OCI-LY3 (cell line): ENCODE data around the gene RAVER1.

Experiments
- H2AFZ ChIP-seq: fragments of 200-600, 300-600 bp; shearing (Covaris generic); 2 replicates; pipeline ENCODE4 v1.6.0; 2014; ENCODE audit warnings: antibody characterized with exemption, low read depth, low read length
- H3K27ac ChIP-seq: fragments of 200-600, 300-600 bp; sonication (generic); 2 replicates; pipeline ENCODE4 v1.5.1; 2014; ENCODE audit warnings: mild to moderate bottlenecking, low read length, moderate library complexity, mixed read lengths
- H3K27me3 ChIP-seq: fragments of 200-600, 300-600 bp; sonication (generic); 2 replicates; pipeline ENCODE4 v1.6.1; 2014; ENCODE audit warnings: low read depth, low read length, mixed read lengths
- H3K36me3 ChIP-seq: fragments of 200-600, 300-600 bp; sonication (generic); replicated peaks from 2 replicates; pipeline ENCODE3; 2014; ENCODE audit warnings: low read depth, low read length, mixed read lengths
- H3K4me1 ChIP-seq: fragments of 300-600, 200-600 bp; sonication (generic); 2 replicates; pipeline ENCODE4 v1.6.1; 2014; ENCODE audit warnings: low read length, mixed read lengths
- H3K4me2 ChIP-seq: fragments of 200-600, 300-600 bp; sonication (generic); 2 replicates; pipeline ENCODE4 v1.6.1; 2014; ENCODE audit warnings: low read length, mixed read lengths
- H3K4me3 ChIP-seq: fragments of 300-600, 200-600 bp; sonication (generic); 2 replicates; pipeline ENCODE4 v1.5.1; 2014; ENCODE audit warnings: antibody characterized with exemption, mild to moderate bottlenecking, low read length, moderate library complexity
- H3K79me2 ChIP-seq: fragments of 300-600, 200-600 bp; shearing (Covaris generic); 2 replicates; pipeline ENCODE4 v1.6.1; 2014; ENCODE audit warnings: mild to moderate bottlenecking, low read length, mixed read lengths
- H3K9ac ChIP-seq: fragments of 300-600, 200-600 bp; shearing (Covaris generic); 2 replicates; pipeline ENCODE4 v1.6.0; 2014; ENCODE audit warnings: mild to moderate bottlenecking, low read length, moderate library complexity
- H3K9me3 ChIP-seq: fragments of 200-600, 300-600 bp; shearing (Covaris generic); 2 replicates; pipeline ENCODE4 v1.6.1; 2014; ENCODE audit warnings: low read length, mixed read lengths; ENCODE audit not compliant: insufficient read depth
- H4K20me1 ChIP-seq: fragments of 200-600, 300-600 bp; sonication (generic); 2 replicates; pipeline ENCODE4 v1.6.1; 2016; ENCODE audit warnings: low read length, mixed read lengths; ENCODE audit not compliant: insufficient read depth
- CTCF ChIP-seq: fragments of 200-600, 300-600 bp; sonication (generic); IDR thresholded peaks from 2 replicates; pipeline ENCODE4 v1.5.1; 2014; ENCODE audit warnings: antibody characterized with exemption, low read length, low read depth
- EZH2phosphoT487 ChIP-seq: fragments of 200-600 bp; shearing (Covaris generic); IDR thresholded peaks from 2 replicates; pipeline ENCODE4 v1.6.1; 2018; ENCODE audit warnings: antibody characterized with exemption, mixed run types, low read depth

RAVER1 gene

GRCh38 chr19:10292206-10292788 is 41.0 kb downstream of the RAVER1 start:
- Histone ChIP-seq H4K20me1 (no peaks in the 10 kb centered on the region), H3K27me3 (no peaks in the 10 kb centered on the region), H3K9me3 (no peaks in the 10 kb centered on the region), H3K4me2 (no peak overlapping the region), H3K4me3 (no peak overlapping the region), H2AFZ (no peak overlapping the region), H3K4me1 (peaks cover 5% of the 10 kb centered on the region), H3K27ac (no peak overlapping the region), H3K79me2 (no peaks in the 10 kb centered on the region), H3K9ac (no peak overlapping the region), H3K36me3 (peaks cover 15% of the 10 kb centered on the region)
- no peak for TF ChIP-seq EZH2phosphoT487

DNA sequence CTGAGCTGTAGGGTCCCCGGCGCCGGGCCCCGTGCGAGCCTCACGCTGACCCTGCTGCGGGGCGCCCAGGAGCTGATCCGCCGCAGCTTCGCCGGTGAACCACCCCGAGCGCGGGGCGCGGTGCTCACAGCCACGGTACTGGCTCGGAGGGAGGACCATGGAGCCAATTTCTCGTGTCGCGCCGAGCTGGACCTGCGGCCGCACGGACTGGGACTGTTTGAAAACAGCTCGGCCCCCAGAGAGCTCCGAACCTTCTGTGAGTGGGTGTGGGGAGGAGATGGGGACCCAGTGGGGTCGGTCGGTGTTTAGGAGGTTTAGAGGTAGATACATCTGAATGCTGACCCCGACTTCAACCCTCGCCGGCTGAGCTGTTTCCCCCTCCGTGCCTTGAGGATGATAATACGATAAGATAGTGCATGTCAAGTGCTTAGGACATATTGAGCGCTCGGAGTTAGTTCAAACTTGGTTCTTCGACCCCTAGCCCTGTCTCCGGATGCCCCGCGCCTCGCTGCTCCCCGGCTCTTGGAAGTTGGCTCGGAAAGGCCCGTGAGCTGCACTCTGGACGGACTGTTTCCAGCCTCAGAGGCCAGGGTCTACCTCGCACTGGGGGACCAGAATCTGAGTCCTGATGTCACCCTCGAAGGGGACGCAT is 41.6 kb downstream of the RAVER1 start:
- H4K20me1 ChIP-seq, result peaks cover 5% of the 10 kb centered on the region
- no peak overlapping the region for H3K27ac ChIP-seq
- H3K4me3 ChIP-seq, result peak overlapping the region; percentile 77
- H3K4me1 ChIP-seq, result peaks cover 5% of the 10 kb centered on the region
- H3K36me3 ChIP-seq, result peaks cover 20% of the 10 kb centered on the region
- no peak overlapping the region for H2AFZ ChIP-seq
- TF ChIP-seq EZH2phosphoT487, result no peak
- no peak for TF ChIP-seq CTCF
- H3K27me3 ChIP-seq, result no peaks in the 10 kb centered on the region
- no peaks in the 10 kb centered on the region for H3K9me3 ChIP-seq
- no peaks in the 10 kb centered on the region for H3K79me2 ChIP-seq
- no peak overlapping the region for H3K9ac ChIP-seq
- peak overlapping the region; percentile 75 for H3K4me2 ChIP-seq

DNA sequence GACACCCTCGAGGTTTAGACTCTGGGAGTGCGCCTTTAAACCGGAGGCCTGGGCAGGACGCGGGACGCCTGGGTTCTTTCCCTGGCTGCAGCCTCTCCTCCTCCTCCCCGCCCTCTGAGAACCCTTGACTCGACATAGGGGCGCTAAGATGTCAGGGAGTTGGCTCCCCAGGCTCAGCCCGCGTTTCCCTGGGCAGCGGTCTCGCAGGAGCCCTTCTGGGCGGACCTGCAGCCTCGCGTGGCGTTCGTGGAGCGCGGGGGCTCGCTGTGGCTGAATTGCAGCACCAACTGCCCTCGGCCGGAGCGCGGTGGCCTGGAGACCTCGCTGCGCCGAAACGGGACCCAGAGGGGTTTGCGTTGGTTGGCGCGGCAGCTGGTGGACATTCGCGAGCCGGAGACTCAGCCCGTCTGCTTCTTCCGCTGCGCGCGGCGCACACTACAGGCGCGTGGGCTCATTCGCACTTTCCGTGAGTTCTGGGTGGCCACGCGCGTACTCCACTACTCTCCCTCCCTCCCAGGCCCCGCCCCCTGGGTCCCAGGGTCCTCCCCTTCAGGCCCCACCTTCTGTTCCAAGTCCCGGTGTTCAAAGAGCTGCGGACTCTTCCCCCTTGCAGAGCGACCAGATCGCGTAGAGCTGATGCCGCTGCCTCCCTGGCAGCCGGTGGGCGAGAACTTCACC is 42.3 kb downstream of the RAVER1 start:
- Histone ChIP-seq H3K27me3 (no peaks in the 10 kb centered on the region), H3K36me3 (peaks cover 25% of the 10 kb centered on the region), H3K4me2 (peak overlapping the region; percentile 75), H3K27ac (no peak overlapping the region), H3K4me3 (peak overlapping the region; percentile 77), H3K9me3 (no peaks in the 10 kb centered on the region), H3K9ac (no peak overlapping the region; the same call in 1 of the 2 replicates), H2AFZ (no peak overlapping the region), H3K79me2 (no peaks in the 10 kb centered on the region), H3K4me1 (peaks cover 5% of the 10 kb centered on the region), H4K20me1 (peaks cover 12% of the 10 kb centered on the region)
- TF ChIP-seq EZH2phosphoT487 (no peak), CTCF (no peak)

- Histone ChIP-seq H3K4me3 (peak overlapping the region; percentile 77), H3K36me3 (peaks cover 31% of the 10 kb centered on the region), H3K4me2 (peak overlapping the region; percentile 75), H3K9ac (peak overlapping the region; percentile 55; the same call in 1 of the 2 replicates), H3K79me2 (no peaks in the 10 kb centered on the region), H3K4me1 (peaks cover 5% of the 10 kb centered on the region), H4K20me1 (peaks cover 18% of the 10 kb centered on the region), H3K9me3 (no peaks in the 10 kb centered on the region), H3K27me3 (no peaks in the 10 kb centered on the region), H3K27ac (no peak overlapping the region), H2AFZ (no peak overlapping the region)
- TF ChIP-seq EZH2phosphoT487, result no peak
- no peak for TF ChIP-seq CTCF
Measured at GRCh38 chr19:10290357-10290875, 42.9 kb downstream of the RAVER1 start.
